Neutrophil (primary cell): ENCODE measurements around the gene TNFAIP2.

Source experiments
- H3K27ac ChIP-seq: fragments of 200-600 bp; sonication (generic); 2 replicates; pipeline ENCODE4 v1.5.1; 2016; ENCODE audit warnings: mild to moderate bottlenecking, moderate library complexity
- H3K27me3 ChIP-seq: fragments of 200-600 bp; sonication (generic); 2 replicates; pipeline ENCODE4 v1.6.0; 2016; ENCODE audit warnings: mild to moderate bottlenecking
- H3K36me3 ChIP-seq: fragments of 200-600 bp; sonication (generic); 2 replicates; pipeline ENCODE4 v1.5.1; 2017
- H3K4me1 ChIP-seq, 2 experiments: fragments of 200-600 bp in 1 of 2; sonication (generic) in 1 of 2; 1 replicate in 1 of 2; 2 replicates in 1 of 2; pipeline versions ENCODE4 v1.5.1 to v1.6.1; 2013 to 2016; ENCODE audit warnings: low read depth in 1 of 2, low read length in 1 of 2, mild to moderate bottlenecking in 1 of 2, moderate library complexity in 1 of 2; ENCODE audit not compliant: control insufficient read depth in 1 of 2, insufficient read depth in 1 of 2
- H3K4me3 ChIP-seq, 2 experiments: fragments of 200-600 bp in 1 of 2; sonication (generic) in 1 of 2; 1 replicate in 1 of 2; 2 replicates in 1 of 2; pipeline ENCODE4 v1.5.1; 2013 to 2016; ENCODE audit warnings: low read depth in 1 of 2, low read length in 1 of 2, mild to moderate bottlenecking in 1 of 2, moderate library complexity in 1 of 2
- H3K9me3 ChIP-seq: fragments of 200-600 bp; sonication (generic); 2 replicates; pipeline ENCODE4 v1.5.1; 2016
- TF ChIP-seq, protein P1 (sequence below): fragments of 200-600 bp; sonication (generic); IDR thresholded peaks from 2 replicates; pipeline ENCODE4 v1.5.1; 2016; ENCODE audit warnings: antibody characterized with exemption

The TNFAIP2 gene

DNA sequence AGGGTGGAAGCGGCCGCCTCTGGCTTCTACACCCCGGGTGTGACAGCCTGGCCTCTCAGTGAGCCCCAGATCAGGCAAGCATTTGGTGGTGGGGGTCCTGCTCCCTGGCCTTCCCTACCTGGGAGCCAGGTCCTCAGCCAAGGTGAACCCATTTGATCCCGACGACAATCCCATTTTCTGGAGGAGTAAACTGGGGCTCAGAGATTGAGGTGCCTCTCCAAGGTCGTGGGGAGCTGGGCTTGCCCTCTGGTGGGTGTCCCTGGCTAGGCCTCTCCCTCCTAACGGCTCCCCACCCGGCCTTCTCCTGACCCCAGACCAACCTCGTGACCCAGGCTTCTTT, 31.4 kb upstream of the TNFAIP2 start:
- Histone ChIP-seq H3K9me3 (no peaks in the 10 kb centered on the region), H3K4me1 (peaks cover 4 to 10% of the 10 kb centered on the region in 2 experiments), H3K27me3 (peaks cover 77% of the 10 kb centered on the region), H3K27ac (no peak overlapping the region), H3K36me3 (no peaks in the 10 kb centered on the region), H3K4me3 (peak overlapping the region; percentile 49 to 51)
- TF ChIP-seq, protein P1, sequence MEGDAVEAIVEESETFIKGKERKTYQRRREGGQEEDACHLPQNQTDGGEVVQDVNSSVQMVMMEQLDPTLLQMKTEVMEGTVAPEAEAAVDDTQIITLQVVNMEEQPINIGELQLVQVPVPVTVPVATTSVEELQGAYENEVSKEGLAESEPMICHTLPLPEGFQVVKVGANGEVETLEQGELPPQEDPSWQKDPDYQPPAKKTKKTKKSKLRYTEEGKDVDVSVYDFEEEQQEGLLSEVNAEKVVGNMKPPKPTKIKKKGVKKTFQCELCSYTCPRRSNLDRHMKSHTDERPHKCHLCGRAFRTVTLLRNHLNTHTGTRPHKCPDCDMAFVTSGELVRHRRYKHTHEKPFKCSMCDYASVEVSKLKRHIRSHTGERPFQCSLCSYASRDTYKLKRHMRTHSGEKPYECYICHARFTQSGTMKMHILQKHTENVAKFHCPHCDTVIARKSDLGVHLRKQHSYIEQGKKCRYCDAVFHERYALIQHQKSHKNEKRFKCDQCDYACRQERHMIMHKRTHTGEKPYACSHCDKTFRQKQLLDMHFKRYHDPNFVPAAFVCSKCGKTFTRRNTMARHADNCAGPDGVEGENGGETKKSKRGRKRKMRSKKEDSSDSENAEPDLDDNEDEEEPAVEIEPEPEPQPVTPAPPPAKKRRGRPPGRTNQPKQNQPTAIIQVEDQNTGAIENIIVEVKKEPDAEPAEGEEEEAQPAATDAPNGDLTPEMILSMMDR: no peak

DNA sequence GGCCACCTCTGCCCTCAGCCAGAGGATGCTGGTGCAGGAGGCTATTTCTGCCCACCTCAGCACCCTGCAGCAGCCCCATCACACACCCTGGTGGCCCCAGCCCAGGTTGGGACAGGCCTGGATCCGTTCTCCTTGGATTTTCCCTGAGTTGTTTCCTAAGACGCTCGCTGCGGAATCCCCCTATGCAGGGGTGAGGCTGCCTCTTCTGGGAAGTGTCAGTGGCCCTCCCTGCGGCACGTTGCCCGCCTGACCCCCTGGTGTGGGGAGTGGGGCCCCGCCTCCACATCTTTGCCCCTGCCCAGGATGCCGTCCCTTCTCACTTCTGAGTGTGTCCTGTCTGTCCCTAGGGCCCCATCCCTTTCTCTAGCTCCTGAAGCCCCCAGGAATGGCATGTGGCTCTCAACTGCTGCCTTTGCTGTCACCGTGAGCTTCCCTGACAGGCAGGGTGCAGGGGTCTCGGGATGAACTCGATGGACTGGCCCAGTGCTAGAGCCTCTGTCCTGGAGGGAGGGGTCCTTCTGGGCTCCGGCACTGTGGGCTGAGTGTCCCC, 29.3 kb upstream of the TNFAIP2 start:
- Histone ChIP-seq H3K4me3 (no peak overlapping the region), H3K27me3 (peaks cover 70% of the 10 kb centered on the region), H3K36me3 (no peaks in the 10 kb centered on the region), H3K9me3 (no peaks in the 10 kb centered on the region), H3K27ac (no peak overlapping the region), H3K4me1 (peaks cover 4 to 10% of the 10 kb centered on the region in 2 experiments)
- TF ChIP-seq, protein P1: no peak

DNA sequence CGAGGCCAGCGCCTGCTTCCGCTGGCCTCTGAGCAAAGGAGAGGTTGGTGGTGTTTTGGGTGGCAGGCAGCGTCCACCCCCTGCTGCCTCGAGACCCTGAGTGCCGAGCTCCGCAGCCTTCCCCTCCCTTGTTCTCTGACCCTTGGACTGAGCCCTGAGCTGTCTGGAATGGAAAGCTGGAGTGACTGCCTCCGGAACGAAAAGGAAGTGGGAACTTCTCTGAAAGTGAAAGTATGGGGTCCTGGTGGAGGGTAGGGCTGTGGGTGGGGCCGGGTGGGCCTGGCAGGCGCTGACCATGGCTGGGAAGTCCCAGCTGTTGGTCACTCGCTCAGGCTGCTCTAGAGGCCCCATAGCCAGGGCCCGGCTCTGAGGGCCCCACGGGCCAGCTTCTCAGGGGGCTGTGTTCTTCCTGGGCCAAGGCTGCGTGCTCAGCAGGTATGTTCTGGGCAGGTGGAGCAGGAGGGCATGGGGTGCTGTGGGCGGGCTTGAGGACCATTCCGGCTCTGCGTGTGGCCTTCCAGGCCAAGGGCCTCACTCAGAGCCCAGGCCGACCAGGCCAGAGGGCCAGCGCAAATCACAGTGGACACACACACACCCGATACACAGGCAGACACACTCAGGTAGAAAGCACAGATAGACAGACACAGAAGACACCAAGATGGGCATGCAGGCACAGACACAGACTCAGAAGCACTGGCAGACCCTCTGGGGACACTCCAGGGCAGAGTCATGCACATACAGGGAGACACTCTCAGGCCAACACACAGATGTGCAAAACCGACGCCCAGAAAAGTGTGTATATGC, 28.7 kb upstream of the TNFAIP2 start, which contains the start of gene EXOC3L4:
Gene EXOC3L4 (plus strand): TSS at position 320 of the 804 bp plus-strand sequence. CDS start 5,495 bp downstream, outside the sequence.
- Histone ChIP-seq H3K4me1 (peaks cover 4 to 10% of the 10 kb centered on the region in 2 experiments), H3K4me3 (no peak within 1 kb of the TSS), H3K9me3 (no peaks in the 10 kb centered on the region), H3K36me3 (no peaks in the 10 kb centered on the region), H3K27ac (no peak within 1 kb of the TSS), H3K27me3 (peaks cover 70% of the 10 kb centered on the region)
- TF ChIP-seq, protein P1: no peak

DNA sequence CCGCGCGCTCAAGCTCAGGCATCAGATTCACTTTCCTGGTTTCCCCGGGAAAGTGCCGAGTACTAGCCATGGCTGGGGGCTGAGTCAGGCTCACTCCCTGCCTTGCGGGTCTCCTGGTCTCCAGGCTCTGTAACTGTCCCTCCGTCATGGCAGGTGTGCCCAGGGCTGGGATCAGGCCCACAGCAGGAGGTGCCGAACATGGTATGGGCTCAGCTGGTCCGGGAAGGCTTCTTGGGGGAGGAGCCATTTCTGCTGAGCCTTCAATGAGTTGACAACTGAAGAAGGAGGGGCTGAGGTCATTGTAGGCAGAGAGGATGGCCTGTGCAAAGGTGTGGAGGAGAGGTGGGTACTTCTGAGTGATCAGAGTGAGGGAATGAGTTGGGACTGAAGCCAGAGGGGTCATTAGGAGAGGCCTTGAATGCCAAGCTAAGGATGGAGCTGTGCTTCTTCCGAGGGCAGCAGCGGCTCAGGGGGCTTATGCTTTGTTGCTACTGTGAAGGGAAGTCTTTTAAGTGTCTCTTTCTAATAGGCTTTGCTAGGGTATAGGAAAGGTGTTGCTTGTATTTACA, 28.0 kb upstream of the TNFAIP2 start:
- Histone ChIP-seq H3K9me3 (no peaks in the 10 kb centered on the region), H3K4me3 (no peak overlapping the region), H3K36me3 (no peaks in the 10 kb centered on the region), H3K27me3 (peaks cover 70% of the 10 kb centered on the region), H3K27ac (no peak overlapping the region), H3K4me1 (peaks cover 4 to 10% of the 10 kb centered on the region in 2 experiments)
- TF ChIP-seq, protein P1: no peak

DNA sequence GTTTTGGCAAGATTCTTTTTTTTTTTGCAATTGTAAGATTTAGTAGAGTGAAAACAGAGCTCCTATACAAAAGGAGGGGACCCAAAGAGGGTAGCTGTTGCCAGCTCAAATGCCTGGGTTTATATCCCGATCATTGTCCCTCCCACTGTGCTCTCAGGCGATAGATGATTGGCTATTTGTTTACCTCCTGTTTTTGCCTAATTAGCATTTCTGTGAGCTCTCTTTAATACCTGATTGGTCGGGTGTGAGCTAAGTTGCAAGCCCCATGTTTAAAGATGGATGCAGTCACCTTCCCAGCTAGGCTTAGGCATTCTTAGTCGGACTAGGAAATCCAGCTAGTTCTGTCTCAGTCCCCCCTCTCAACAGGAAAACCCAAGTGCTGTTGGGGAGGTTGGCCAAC, 26.9 kb upstream of the TNFAIP2 start:
- peaks cover 70% of the 10 kb centered on the region for H3K27me3 ChIP-seq
- H3K9me3 ChIP-seq: no peaks in the 10 kb centered on the region
- TF ChIP-seq, protein P1: no peak
- H3K4me3 ChIP-seq: no peak overlapping the region
- H3K4me1 ChIP-seq: peaks cover 0 to 4% of the 10 kb centered on the region in 2 experiments
- H3K27ac ChIP-seq: no peak overlapping the region
- H3K36me3 ChIP-seq: no peaks in the 10 kb centered on the region
